HG03103 (cell line): ENCODE results near the gene FER1L5.

Experiments used
- ATAC-seq: cut with Tn5 transposase; IDR thresholded peaks from one replicate; pipeline ENCODE4 v1.9.1; 2021; ENCODE audit warnings: low read depth; ENCODE audit not compliant: unreplicated experiment

The FER1L5 gene

GRCh38 chr2:96734880-96735583, 92.5 kb downstream of the FER1L5 start:
- no peak for ATAC-seq

- ATAC-seq: no peak
Measured at GRCh38 chr2:96737251-96737650, 94.7 kb downstream of the FER1L5 start.

- no peak for ATAC-seq
Measured at GRCh38 chr2:96737831-96738230, 95.3 kb downstream of the FER1L5 start.

GRCh38 chr2:96739076-96739632, 96.6 kb downstream of the FER1L5 start:
- ATAC-seq: no peak

- ATAC-seq: peak; percentile 94
Measured at GRCh38 chr2:96739633-96740428, 97.3 kb downstream of the FER1L5 start, which contains the start of gene LMAN2L. LMAN2L (minus strand) TSS chr2:96740064; CDS start chr2:96740040, 24 bp downstream.

GRCh38 chr2:96747061-96747617, 104.6 kb downstream of the FER1L5 start:
- no peak for ATAC-seq

GRCh38 chr2:96751800-96752199, 109.2 kb downstream of the FER1L5 start:
- no peak for ATAC-seq

GRCh38 chr2:96753661-96754282, 111.2 kb downstream of the FER1L5 start:
- no peak for ATAC-seq

- ATAC-seq: no peak
Measured at GRCh38 chr2:96754317-96754716, 111.8 kb downstream of the FER1L5 start.
